ENCODE measurements around the gene MAP3K10.

- TF ChIP-seq POLR2A (IDR thresholded peaks at IDR 0.05) (no peak), CTCF (IDR thresholded peaks at IDR 0.05) (no peak)
These were observed 41.3 kb downstream of the MAP3K10 start for GRCh38 chr19:40232479-40232878.

All from adrenal gland (tissue), 5 donors.